ENCODE measurements around the gene DAB2.
"Not testable (repeated sequence)": the region's sequence is repeated elsewhere in the genome, so short reads cannot be mapped to it uniquely, and the experiment has no call there.

GRCh38 chr5:39402140-39402539 lies 22.6 kb downstream of the DAB2 start:
- not testable (repeated sequence) for TF ChIP-seq CTCF (IDR thresholded peaks at IDR 0.05; ENCODE audit: low read depth, low read length, poor library complexity, severe bottlenecking); EZH2phosphoT487 (IDR thresholded peaks at IDR 0.05; ENCODE audit: borderline replicate concordance, low read length)
